GM12878 (cell line): ENCODE measurements around the gene PMF1. TPM values are rescaled to one million over a fixed set of nuclear protein-coding genes. Genes with fewer than 3 reads are reported as not detected.

Experiments used
- BHLHE40 ChIP-seq, 2 experiments: fragments of 450-650 bp in 1 of 2; IDR thresholded peaks; 2 replicates each; pipeline ENCODE4 v1.6.1; 2011 to 2017; ENCODE audit warnings: low read depth in 2 of 2, borderline replicate concordance in 1 of 2, improper control_type of control experiment in 1 of 2, low read length in 1 of 2, mild to moderate bottlenecking in 1 of 2
- BMI1 ChIP-seq: fragments of 450-650 bp; IDR thresholded peaks from 2 replicates; pipeline ENCODE4 v1.6.1; 2016; ENCODE audit warnings: mild to moderate bottlenecking, moderate library complexity, borderline replicate concordance
- CBFB ChIP-seq: IDR thresholded peaks from 2 replicates; pipeline ENCODE4 v1.6.1; 2016; ENCODE audit warnings: antibody characterized with exemption, low read depth
- CREM ChIP-seq: IDR thresholded peaks from 2 replicates; pipeline ENCODE4 v1.6.1; 2014; ENCODE audit warnings: antibody characterized with exemption, low read depth
- FOXM1 ChIP-seq: IDR thresholded peaks from 2 replicates; pipeline ENCODE4 v1.6.1; 2012; ENCODE audit warnings: low read depth, mild to moderate bottlenecking, inconsistent platforms, low read length, moderate library complexity
- GATAD2B ChIP-seq: fragments of 450-650 bp; conservative IDR thresholded peaks from 2 replicates; pipeline ENCODE4 v1.6.1; 2017; ENCODE audit warnings: low read depth, mild to moderate bottlenecking, moderate library complexity
- HCFC1 ChIP-seq: fragments of 150-350 bp; IDR thresholded peaks from 2 replicates; pipeline ENCODE4 v1.6.1; 2014; ENCODE audit warnings: low read length
- HDAC2 ChIP-seq: fragments of 200-600 bp; sonication (generic); IDR thresholded peaks from 2 replicates; pipeline ENCODE4 v1.6.1; 2017
- MEF2A ChIP-seq: IDR thresholded peaks from 2 replicates; pipeline ENCODE4 v1.6.1; 2011; ENCODE audit warnings: low read depth, mild to moderate bottlenecking, low read length, moderate library complexity; ENCODE audit not compliant: insufficient read depth
- MEF2B ChIP-seq: fragments of 450-650 bp; IDR thresholded peaks from 2 replicates; pipeline ENCODE4 v1.6.1; 2018; ENCODE audit warnings: mild to moderate bottlenecking, moderate library complexity; ENCODE audit not compliant: partially characterized antibody, poor library complexity, severe bottlenecking
- MXI1 ChIP-seq: fragments of 150-350 bp; IDR thresholded peaks from 2 replicates; pipeline ENCODE4 v1.6.1; 2011; ENCODE audit warnings: low read depth, mild to moderate bottlenecking, inconsistent platforms, low read length, improper control_type of control experiment
- NFIC ChIP-seq: IDR thresholded peaks from 2 replicates; pipeline ENCODE4 v1.6.1; 2012; ENCODE audit warnings: low read depth, mild to moderate bottlenecking, inconsistent platforms, low read length, moderate library complexity
- NFXL1 ChIP-seq: fragments of 450-650 bp; IDR thresholded peaks from 2 replicates; pipeline ENCODE4 v1.6.1; 2017; ENCODE audit warnings: antibody characterized with exemption, mild to moderate bottlenecking, borderline replicate concordance
- NKRF ChIP-seq: fragments of 450-650 bp; conservative IDR thresholded peaks from 2 replicates; pipeline ENCODE4 v1.6.1; 2017; ENCODE audit warnings: mild to moderate bottlenecking, moderate library complexity
- PAX5 ChIP-seq: IDR thresholded peaks from 2 replicates; pipeline ENCODE4 v1.6.1; 2011; ENCODE audit warnings: low read depth, low read length, borderline replicate concordance
- PKNOX1 ChIP-seq: fragments of 450-650 bp; IDR thresholded peaks from 2 replicates; pipeline ENCODE4 v1.6.1; 2016; ENCODE audit warnings: mild to moderate bottlenecking
- PML ChIP-seq: IDR thresholded peaks from 2 replicates; pipeline ENCODE4 v1.6.1; 2012; ENCODE audit warnings: low read length, inconsistent platforms
- POLR2AphosphoS5 ChIP-seq: IDR thresholded peaks from 2 replicates; pipeline ENCODE4 v1.6.1; 2011; ENCODE audit warnings: mild to moderate bottlenecking, low read length, inconsistent platforms
- RB1 ChIP-seq: fragments of 450-650 bp; formaldehyde crosslinking; IDR thresholded peaks from 2 replicates; pipeline ENCODE4 v1.6.1; 2017; ENCODE audit warnings: mild to moderate bottlenecking, borderline replicate concordance
- REST ChIP-seq: IDR thresholded peaks from 2 replicates; pipeline ENCODE4 v1.6.1; 2012; ENCODE audit warnings: mild to moderate bottlenecking, low read depth, low read length
- RFX5 ChIP-seq: IDR thresholded peaks from 2 replicates; pipeline ENCODE4 v1.6.1; 2011; ENCODE audit warnings: low read depth, low read length, improper control_type of control experiment
- RUNX3 ChIP-seq: IDR thresholded peaks from 2 replicates; pipeline ENCODE4 v1.6.1; 2012; ENCODE audit warnings: low read length, inconsistent platforms
- SIN3A ChIP-seq: IDR thresholded peaks from 2 replicates; pipeline ENCODE4 v1.6.1; 2012; ENCODE audit warnings: low read depth, low read length, improper control_type of control experiment
- SMARCA5 ChIP-seq: fragments of 450-650 bp; IDR thresholded peaks from 2 replicates; pipeline ENCODE4 v1.6.1; 2017; ENCODE audit warnings: mild to moderate bottlenecking
- SRF ChIP-seq, 2 experiments: IDR thresholded peaks; 2 replicates each; pipeline ENCODE4 v1.6.1; 2011; ENCODE audit warnings: low read depth in 2 of 2, low read length in 2 of 2, mild to moderate bottlenecking in 1 of 2, moderate library complexity in 1 of 2
- SUZ12 ChIP-seq: fragments of 200-600 bp; sonication (generic); IDR thresholded peaks from one replicate; pipeline ENCODE4 v1.6.1; 2018; ENCODE audit warnings: antibody characterized with exemption, mild to moderate bottlenecking; ENCODE audit not compliant: unreplicated experiment
- ZNF217 ChIP-seq: fragments of 450-650 bp; IDR thresholded peaks from 2 replicates; pipeline ENCODE4 v1.6.1; 2017; ENCODE audit warnings: antibody characterized with exemption, mild to moderate bottlenecking
- ZSCAN29 ChIP-seq: fragments of 450-650 bp; IDR thresholded peaks from 2 replicates; pipeline ENCODE4 v1.6.1; 2017; ENCODE audit warnings: mild to moderate bottlenecking, moderate library complexity
- polyA plus RNA-seq, 11 experiments: library from polyadenylated mRNA; depleted of rRNA in 4 of 11; unstranded in 6 of 11; stranded (reverse) in 5 of 11; fragments of >200 nt; fragmentation: Nextera tagmentation in 4 of 11; fragmentation: Illumina TruSeq in 1 of 11; extraction: Ambion mirVana in 4 of 11; extraction: Trizol in 1 of 11; gene quantifications; 1 replicate in 1 of 11; 2 replicates in 10 of 11; pipeline versions ENCODE4 v1.2.1 to v1.2.3, GENCODE V29; 2011 to 2016; ENCODE audit warnings: inconsistent platforms in 2 of 11, missing spikeins in 2 of 11, low read depth in 1 of 11
- total RNA-seq, 4 experiments: library from RNA; depleted of rRNA in 3 of 4; stranded (reverse); fragments of >200 nt in 3 of 4; fragmentation: Illumina TruSeq in 1 of 4; extraction: Trizol in 1 of 4; gene quantifications; 2 replicates each; pipeline versions ENCODE4 v1.2.1 to v1.2.3, GENCODE V29; 2013 to 2021

The PMF1 gene
- total and polyA plus RNA-seq, 10 of the 15 experiments (the other 5 are each of a cell fraction or from before 2014, with no cell fraction given), result 6.7 to 105 (median 67.3) TPM

DNA sequence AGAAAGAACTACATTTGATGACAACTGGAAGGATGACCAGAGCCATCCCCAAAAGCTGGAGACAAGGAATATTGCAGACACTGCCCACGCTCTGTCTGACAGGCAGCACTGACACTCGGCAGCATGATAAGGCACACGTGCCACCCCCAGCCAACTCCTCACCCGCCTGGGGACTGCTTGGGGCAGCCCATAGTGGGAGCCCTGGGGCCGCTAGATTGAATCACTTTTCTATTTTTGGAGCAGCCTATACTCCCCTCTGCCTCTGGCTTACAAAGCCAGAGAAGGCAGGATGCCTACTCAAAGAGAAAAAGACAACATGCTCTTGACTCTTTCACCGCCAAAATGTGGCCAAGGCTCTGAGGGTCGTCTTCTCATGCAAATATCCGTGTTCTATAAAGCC is 68.5 kb downstream of the PMF1 start (continued):
- TF ChIP-seq NKRF (peak; percentile 93), RFX5 (no peak), ZNF217 (no peak), PAX5 (no peak), SRF (IDR thresholded peaks at IDR 0.05; ENCODE audit: low read depth in 2 of 2, low read length in 2 of 2) (no peak), GATAD2B (0 out of 2 replicates have a peak, but pooled peaks have one; percentile 3), PKNOX1 (peak; percentile 75), NFIC (peak; percentile 44; the same call in 1 of the 2 replicates), BMI1 (no peak), RUNX3 (peak; percentile 51; the same call in 1 of the 2 replicates), SIN3A (peak; percentile 97), MEF2A (peak; percentile 97), REST (no peak), CREM (0 out of 2 replicates have a peak, but pooled peaks have one; percentile 31), HDAC2 (no peak), RB1 (no peak), ZSCAN29 (no peak), PML (no peak), BHLHE40 (IDR thresholded peaks at IDR 0.05; ENCODE audit: borderline replicate concordance in 1 of 2, low read depth in 2 of 2, low read length in 1 of 2) (peak; percentile 94 to 95), FOXM1 (no peak), MXI1 (peak; percentile 100), POLR2AphosphoS5 (peak; percentile 34; the same call in 1 of the 2 replicates), MEF2B (peak; percentile 82), HCFC1 (no peak), CBFB (no peak), SUZ12 (no peak), SMARCA5 (no peak), NFXL1 (no peak)
